Tibial artery (tissue), 4 donors: ENCODE results near the gene STK38L.

ENCODE experiments used
- DNase-seq, 2 donors: peaks; one replicate each; pipeline ENCODE4 v3.0.0-alpha.2; 2019
- H3K27ac ChIP-seq, 2 donors: fragments of 200-600 bp; sonication (generic) in 1 of 2; 1 replicate in 1 of 2; 2 replicates in 1 of 2; pipeline ENCODE4 v1.5.1; 2018 to 2019; ENCODE audit warnings: mild to moderate bottlenecking in 1 of 2
- H3K27me3 ChIP-seq, 2 donors: fragments of 200-600 bp; sonication (generic) in 1 of 2; one replicate each; pipeline versions ENCODE4 v1.5.1 to v1.6.0; 2016 to 2019
- H3K36me3 ChIP-seq, 3 donors: fragments of 200-600 bp; sonication (generic) in 2 of 3; one replicate each; pipeline ENCODE4 v1.5.1; 2016 to 2019; ENCODE audit warnings: mild to moderate bottlenecking in 2 of 3
- H3K4me1 ChIP-seq, 4 donors: fragments of 200-600 bp; sonication (generic) in 2 of 4; 1 replicate in 3 of 4; 2 replicates in 1 of 4; pipeline ENCODE4 v1.5.1; 2016 to 2019
- H3K4me3 ChIP-seq, 2 donors: fragments of 200-600 bp; sonication (generic) in 1 of 2; 1 replicate in 1 of 2; 2 replicates in 1 of 2; pipeline ENCODE4 v1.5.1; 2018 to 2019; ENCODE audit warnings: mild to moderate bottlenecking in 2 of 2
- H3K9me3 ChIP-seq, 3 donors: fragments of 200-600 bp; sonication (generic) in 1 of 3; one replicate each; pipeline ENCODE4 v1.5.1; 2016 to 2019
- intact Hi-C: fragments of 100-400 bp; cut with DNase I; formaldehyde crosslinking; loops from one replicate; pipeline ENCODE4 v1.15.0; 2023; ENCODE audit warnings: low total_unique reads
- TF ChIP-seq, protein P1 (sequence below), 2 experiments: fragments of 200-600 bp in 1 of 2; fragments of 450-650 bp in 1 of 2; IDR thresholded peaks; one replicate each; pipeline ENCODE4 v1.5.1; 2017 to 2019; ENCODE audit warnings: antibody characterized with exemption in 2 of 2, mild to moderate bottlenecking in 1 of 2, moderate library complexity in 1 of 2

Gene STK38L

DNA sequence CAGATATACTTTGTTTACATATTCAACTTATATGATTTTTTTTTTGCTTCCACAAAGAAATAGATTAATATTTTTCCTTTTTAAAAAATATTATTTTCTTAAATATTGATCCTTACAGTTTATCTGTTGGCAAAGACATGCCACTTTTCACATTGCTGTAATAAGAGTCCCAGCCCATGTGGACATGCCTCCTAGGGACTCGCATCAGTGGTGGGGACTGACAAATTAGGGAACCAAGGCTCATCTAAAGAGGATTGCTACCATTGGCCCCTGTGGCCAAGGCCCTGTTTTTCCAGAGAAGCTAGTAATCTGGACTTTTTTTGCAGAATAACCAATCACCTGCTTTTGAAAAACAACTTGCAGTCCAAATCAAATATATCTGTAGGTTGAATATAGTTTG is 60.8 kb downstream of the STK38L start:
- peaks cover 0 to 64% (median 12%) of the 10 kb centered on the region in 4 donors for H3K4me1 ChIP-seq
- peak overlapping the region; percentile 51 to 57 for H3K27ac ChIP-seq
- H3K27me3 ChIP-seq = no peaks in the 10 kb centered on the region
- no peak for DNase-seq
- TF ChIP-seq, protein P1, sequence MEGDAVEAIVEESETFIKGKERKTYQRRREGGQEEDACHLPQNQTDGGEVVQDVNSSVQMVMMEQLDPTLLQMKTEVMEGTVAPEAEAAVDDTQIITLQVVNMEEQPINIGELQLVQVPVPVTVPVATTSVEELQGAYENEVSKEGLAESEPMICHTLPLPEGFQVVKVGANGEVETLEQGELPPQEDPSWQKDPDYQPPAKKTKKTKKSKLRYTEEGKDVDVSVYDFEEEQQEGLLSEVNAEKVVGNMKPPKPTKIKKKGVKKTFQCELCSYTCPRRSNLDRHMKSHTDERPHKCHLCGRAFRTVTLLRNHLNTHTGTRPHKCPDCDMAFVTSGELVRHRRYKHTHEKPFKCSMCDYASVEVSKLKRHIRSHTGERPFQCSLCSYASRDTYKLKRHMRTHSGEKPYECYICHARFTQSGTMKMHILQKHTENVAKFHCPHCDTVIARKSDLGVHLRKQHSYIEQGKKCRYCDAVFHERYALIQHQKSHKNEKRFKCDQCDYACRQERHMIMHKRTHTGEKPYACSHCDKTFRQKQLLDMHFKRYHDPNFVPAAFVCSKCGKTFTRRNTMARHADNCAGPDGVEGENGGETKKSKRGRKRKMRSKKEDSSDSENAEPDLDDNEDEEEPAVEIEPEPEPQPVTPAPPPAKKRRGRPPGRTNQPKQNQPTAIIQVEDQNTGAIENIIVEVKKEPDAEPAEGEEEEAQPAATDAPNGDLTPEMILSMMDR (IDR thresholded peaks at IDR 0.05) = no peak
- intact Hi-C loops = loop anchor here (5.0 to 10.0 kb wide), 2 partner anchors 60 to 283 kb away; partner anchors contain the start of genes MED21 and STK38L
- no peak overlapping the region for H3K4me3 ChIP-seq
- peaks cover 18 to 44% (median 35%) of the 10 kb centered on the region in 3 donors for H3K36me3 ChIP-seq
- H3K9me3 ChIP-seq = no peaks in the 10 kb centered on the region

DNA sequence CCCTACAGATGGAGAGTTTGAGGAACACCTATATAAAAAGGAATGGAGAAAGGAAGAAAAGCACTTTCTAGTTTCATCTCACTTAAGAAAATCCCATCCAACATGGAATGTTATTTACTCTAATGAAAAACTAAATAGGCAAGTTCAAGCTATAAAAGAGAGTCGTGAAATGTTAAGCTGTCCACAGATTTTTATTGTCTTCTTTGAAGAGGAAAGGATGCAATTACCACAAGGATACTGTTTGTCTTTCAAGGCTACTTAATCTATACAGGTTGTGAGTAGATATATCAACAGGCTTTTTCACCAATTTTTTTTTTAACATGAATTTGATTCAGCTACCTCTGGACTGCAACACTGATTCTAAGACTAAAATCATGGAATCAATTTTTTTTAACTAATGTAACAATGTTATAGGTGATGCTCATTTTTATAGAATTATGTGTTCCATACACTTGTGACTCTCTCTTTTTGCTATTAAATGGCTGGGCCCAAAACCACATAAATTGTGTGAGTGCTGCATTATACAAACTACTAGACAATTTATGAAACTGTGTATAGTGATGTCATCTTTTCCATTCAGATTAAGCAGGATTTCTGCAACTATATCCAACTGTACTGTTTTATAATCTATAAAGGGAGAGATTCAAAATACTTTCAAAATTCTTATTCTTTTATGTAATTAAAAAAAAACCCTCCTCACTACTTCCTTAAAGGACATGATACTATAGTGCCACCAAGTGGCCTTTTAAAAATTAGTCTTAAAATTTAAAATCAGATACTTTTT is 61.8 kb downstream of the STK38L start:
- peak overlapping the region; percentile 51 to 57 for H3K27ac ChIP-seq
- no peak for DNase-seq
- TF ChIP-seq, protein P1 (IDR thresholded peaks at IDR 0.05) = peak; percentile 49 to 64
- no peaks in the 10 kb centered on the region for H3K27me3 ChIP-seq
- H3K4me1 ChIP-seq = peaks cover 0 to 54% (median 7%) of the 10 kb centered on the region in 4 donors
- peaks cover 29 to 47% (median 39%) of the 10 kb centered on the region in 3 donors for H3K36me3 ChIP-seq
- H3K4me3 ChIP-seq = no peak overlapping the region
- H3K9me3 ChIP-seq = no peaks in the 10 kb centered on the region
- intact Hi-C loops = loop anchor here (5.0 to 10.0 kb wide), 2 partner anchors 61 to 284 kb away; partner anchors contain the start of genes MED21 and STK38L

DNA sequence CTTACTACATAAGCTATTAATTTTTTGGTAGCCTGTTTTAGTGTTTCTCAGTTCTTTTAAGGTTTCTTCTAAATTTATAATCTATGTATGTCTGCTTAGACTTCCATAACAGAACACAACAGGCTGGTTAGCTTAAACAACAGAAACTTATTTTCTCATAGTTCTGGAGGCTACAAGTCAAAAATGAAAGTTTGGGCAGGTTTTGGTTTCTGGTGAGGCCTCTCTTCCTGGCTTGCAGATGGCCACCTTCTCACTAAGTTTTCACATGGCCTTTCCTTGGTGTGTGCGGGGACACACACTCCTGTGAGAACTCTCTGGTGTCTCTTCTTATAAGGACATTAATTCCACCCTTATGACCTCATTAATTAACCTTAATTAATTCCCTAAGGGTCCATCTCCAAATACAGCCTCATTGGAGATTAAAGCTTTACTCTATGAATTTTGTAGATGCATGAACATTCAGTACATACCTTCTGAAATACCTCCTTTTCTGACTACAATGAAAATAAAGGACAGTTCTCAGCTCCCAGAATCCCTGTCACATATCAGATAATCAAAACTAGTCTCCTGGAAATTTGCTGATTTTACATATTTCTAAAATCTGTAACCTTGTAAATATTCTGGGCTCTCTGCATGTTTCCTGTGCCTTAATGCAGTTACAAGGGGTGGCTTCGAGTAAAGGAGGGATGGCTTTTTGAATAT is 65.4 kb downstream of the STK38L start:
- DNase-seq = no peak
- H3K27me3 ChIP-seq = no peaks in the 10 kb centered on the region
- no peak overlapping the region for H3K4me3 ChIP-seq
- peaks cover 0 to 24% (median 2%) of the 10 kb centered on the region in 4 donors for H3K4me1 ChIP-seq
- peaks cover 58 to 62% (median 59%) of the 10 kb centered on the region in 3 donors for H3K36me3 ChIP-seq
- no peak overlapping the region for H3K27ac ChIP-seq
- no peaks in the 10 kb centered on the region for H3K9me3 ChIP-seq
- intact Hi-C loops = loop anchor here (5.0 to 10.0 kb wide), 2 partner anchors 65 to 287 kb away; partner anchors contain the start of genes MED21 and STK38L
- TF ChIP-seq, protein P1 (IDR thresholded peaks at IDR 0.05) = no peak

- H3K27ac ChIP-seq = no peak overlapping the region
- TF ChIP-seq, protein P1 (IDR thresholded peaks at IDR 0.05) = no peak
- H3K36me3 ChIP-seq = peaks cover 60 to 66% (median 64%) of the 10 kb centered on the region in 3 donors
- H3K4me3 ChIP-seq = no peak overlapping the region
- intact Hi-C loops = loop anchor here (5.0 to 10.0 kb wide), 3 partner anchors 65 to 375 kb away; partner anchors contain the start of genes FGFR1OP2, INTS13, MED21 and STK38L
- H3K27me3 ChIP-seq = no peaks in the 10 kb centered on the region
- H3K4me1 ChIP-seq = peaks cover 0 to 22% (median 2%) of the 10 kb centered on the region in 4 donors
- DNase-seq = no peak
- H3K9me3 ChIP-seq = no peaks in the 10 kb centered on the region
Observed at GRCh38 chr12:27309995-27310315, 65.9 kb downstream of the STK38L start.

DNA sequence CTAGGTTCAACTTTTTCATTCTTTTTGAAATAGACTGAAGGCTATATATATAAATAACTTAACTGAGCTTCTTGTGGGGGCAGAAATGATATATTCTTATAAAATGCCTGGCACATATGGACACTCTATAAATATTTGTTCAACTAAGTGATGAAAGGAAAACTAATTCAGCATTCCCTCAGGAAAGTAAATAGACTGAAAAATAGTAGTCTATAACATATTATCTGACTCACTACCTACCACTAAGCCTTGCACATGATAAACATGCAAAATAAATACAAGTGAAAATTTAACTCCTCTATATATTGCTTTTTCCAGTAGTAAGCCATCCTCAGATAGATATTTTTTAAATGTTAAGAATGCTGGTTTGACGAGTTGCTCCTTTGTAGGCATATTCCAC is 72.9 kb downstream of the STK38L start:
- Histone ChIP-seq H3K27ac (no peak overlapping the region), H3K4me1 (no peaks in the 10 kb centered on the region), H3K4me3 (no peak overlapping the region), H3K36me3 (peaks cover 89 to 96% (median 94%) of the 10 kb centered on the region in 3 donors), H3K27me3 (no peaks in the 10 kb centered on the region), H3K9me3 (no peaks in the 10 kb centered on the region)
- TF ChIP-seq, protein P1 (IDR thresholded peaks at IDR 0.05) = no peak
- intact Hi-C loops = loop anchor here (10.0 kb wide), 1 partner anchor 382 kb away; the partner anchor contains the start of genes FGFR1OP2 and INTS13
- DNase-seq = no peak
